SH-SY5Y (cell line): ENCODE measurements around the gene POP7.

Experiments
- GATA2 ChIP-seq: IDR thresholded peaks from 2 replicates; pipeline ENCODE4 v1.6.1; 2011; ENCODE audit warnings: mild to moderate bottlenecking, low read depth, low read length
- GATA3 ChIP-seq: IDR thresholded peaks from 2 replicates; pipeline ENCODE4 v1.6.1; 2011; ENCODE audit warnings: low read depth, mild to moderate bottlenecking, low read length, moderate library complexity

DNA sequence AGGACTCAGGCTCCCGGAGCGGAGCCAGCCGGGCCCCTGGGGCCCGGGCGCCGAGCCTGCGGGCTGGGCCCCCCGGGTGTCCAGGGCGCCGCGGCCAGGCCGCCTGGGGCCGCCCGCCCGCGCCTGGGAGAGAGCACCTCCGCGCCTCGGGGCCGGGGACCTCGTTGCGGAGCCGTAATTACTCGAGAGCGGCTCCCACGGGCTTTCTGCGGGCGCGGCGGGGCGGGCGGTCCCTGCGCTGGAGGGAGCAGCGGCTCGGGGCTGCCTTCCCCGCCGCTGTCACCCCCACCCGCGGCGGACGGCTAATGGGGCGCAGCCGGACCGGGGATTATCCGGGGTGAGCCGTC lies 30.8 kb upstream of the POP7 start:
- no peak for TF ChIP-seq GATA2
- no peak for TF ChIP-seq GATA3
